ENCODE results near the gene AREL1.

Gene AREL1

GRCh38 chr14:74615735-74616134, 97.1 kb downstream of the AREL1 start:
- TF ChIP-seq CTCF (IDR thresholded peaks at IDR 0.05; ENCODE audit: extremely low read depth, missing control alignments) = no peak
- DNase-seq (ENCODE audit: low spot score) = no peak

GRCh38 chr14:74614508-74615495, 98.1 kb downstream of the AREL1 start:
- no peak for TF ChIP-seq CTCF (IDR thresholded peaks at IDR 0.05; ENCODE audit: extremely low read depth, missing control alignments)
- peak; percentile 55 for DNase-seq (ENCODE audit: low spot score)

DNA sequence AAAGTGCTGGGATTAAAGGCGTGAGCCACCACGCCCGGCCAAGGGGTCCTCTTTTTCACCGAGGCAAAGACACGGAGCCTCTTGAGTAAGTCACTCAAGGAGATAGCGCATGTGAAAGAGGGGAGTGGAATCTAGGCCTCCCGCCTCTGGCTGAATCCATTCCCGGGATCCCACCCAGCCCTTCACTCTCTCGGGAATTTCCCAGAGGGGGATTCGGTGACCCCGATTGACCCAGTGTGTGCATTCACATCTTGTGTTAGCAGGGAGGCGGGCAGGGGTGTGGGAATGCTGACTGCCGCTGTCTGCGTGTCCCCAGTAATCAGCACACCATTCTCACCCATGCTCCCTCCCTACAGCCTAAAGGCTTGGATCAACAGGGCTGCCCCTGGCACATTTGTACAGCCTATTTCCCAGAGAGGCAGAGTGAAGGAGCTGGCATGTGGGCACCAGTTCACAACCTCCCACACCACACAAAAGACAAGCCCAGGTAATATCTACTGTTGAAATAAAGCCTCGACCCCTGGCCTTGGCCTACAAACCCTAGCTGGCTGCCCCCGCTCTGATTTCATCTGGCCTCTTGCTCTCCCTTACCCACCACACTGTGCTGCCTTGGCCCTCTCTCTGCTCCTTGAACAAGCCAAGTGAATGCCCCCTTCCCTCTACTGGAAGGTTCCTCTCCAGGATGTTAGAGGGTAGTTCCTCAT, 99.5 kb downstream of the AREL1 start:
- no peak for DNase-seq (ENCODE audit: low spot score)
- TF ChIP-seq CTCF (IDR thresholded peaks at IDR 0.05; ENCODE audit: extremely low read depth, missing control alignments) = no peak

- peak; percentile 93 for DNase-seq (ENCODE audit: low spot score)
Observed at GRCh38 chr14:74612350-74613021, 100.4 kb downstream of the AREL1 start.

DNA sequence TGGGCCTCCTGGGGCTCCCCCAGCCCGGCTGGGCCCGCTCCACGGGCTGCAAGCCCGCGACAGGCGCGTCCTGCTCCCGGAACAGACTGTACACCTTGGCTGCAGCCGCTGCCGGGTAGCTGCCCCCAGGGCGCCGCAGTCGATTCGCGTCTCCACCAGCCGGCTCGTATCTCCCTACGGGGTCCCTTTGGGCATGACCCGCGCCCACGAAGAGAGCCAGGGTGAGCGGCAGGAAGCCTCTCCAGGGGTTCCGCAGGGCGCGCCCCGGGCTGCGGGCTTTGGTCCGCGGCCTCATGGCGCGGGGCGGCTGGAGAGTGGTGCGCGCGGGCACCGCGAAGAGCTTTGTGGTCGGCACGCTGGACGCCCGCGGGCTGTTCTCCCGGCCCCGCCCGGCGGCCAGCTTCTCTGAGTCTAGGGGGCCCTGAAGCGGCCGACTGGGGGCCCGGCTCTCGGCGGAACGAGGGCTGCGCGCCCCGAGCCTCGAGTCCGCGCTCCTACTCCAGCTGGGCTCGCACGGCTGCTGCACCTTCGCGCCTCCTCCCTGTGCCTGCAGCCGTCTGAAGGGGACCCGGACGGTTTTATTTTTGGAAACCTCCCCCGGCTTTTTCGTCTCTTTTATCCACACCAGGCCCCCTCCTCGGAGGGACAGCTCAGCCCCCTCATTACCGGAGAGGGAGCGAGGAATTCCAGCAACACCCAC, 101.1 kb downstream of the AREL1 start, which contains the start of gene LTBP2:
Gene LTBP2, minus strand, starts transcription at position 588 of the 700 bp plus-strand sequence. Its CDS starts 293 bp downstream, at position 295.
- no peak for TF ChIP-seq CTCF (IDR thresholded peaks at IDR 0.05; ENCODE audit: extremely low read depth, missing control alignments)
- peak; percentile 38 for DNase-seq (ENCODE audit: low spot score)

More at GRCh38 chr14:74612350-74613021, 100.4 kb downstream of the AREL1 start:
- TF ChIP-seq CTCF (IDR thresholded peaks at IDR 0.05; ENCODE audit: extremely low read depth, missing control alignments) = peak; percentile 91
